Fibroblast of the aortic adventitia (primary cell): ENCODE data around the gene MMRN2. TPM values are rescaled to one million over a fixed set of nuclear protein-coding genes. Genes with fewer than 3 reads are reported as not detected.
A peak's percentile ranks its signal among the peaks of the same experiment; 100 is the strongest.

Experiments used
- DNase-seq: peaks from one replicate; pipeline ENCODE4 v3.0.0-alpha.2; 2010; ENCODE audit warnings: low read depth
- H3K4me3 ChIP-seq: 2 replicates; pipeline ENCODE4 v1.5.1; 2011; ENCODE audit warnings: low read depth, mild to moderate bottlenecking, control low read depth, low read length, moderate library complexity
- CTCF ChIP-seq: IDR thresholded peaks from 2 replicates; pipeline ENCODE4 v1.5.1; 2011; ENCODE audit warnings: mild to moderate bottlenecking, low read length, control low read depth, inconsistent platforms; ENCODE audit not compliant: insufficient read depth
- total RNA-seq: library from RNA; depleted of rRNA; stranded (reverse); fragments of >200 nt; gene quantifications from 2 replicates; pipeline ENCODE4 v1.2.3, GENCODE V29; 2012; ENCODE audit warnings: low replicate concordance

Gene MMRN2
- total RNA-seq, 1 donor: 5.4 TPM

- peak within 1 kb of the TSS; percentile 73 for H3K4me3 ChIP-seq
- TF ChIP-seq CTCF: no peak
Observed at GRCh38 chr10:86968271-86968993, 11.0 kb upstream of the MMRN2 start, which contains the start of gene ADIRF. TSS of gene ADIRF (plus strand) at chr10:86968482. CDS start at chr10:86968545, 63 bp downstream.

GRCh38 chr10:86967481-86967941 is 10.1 kb upstream of the MMRN2 start:
- peak overlapping the region; percentile 73 for H3K4me3 ChIP-seq
- no peak for TF ChIP-seq CTCF
- no peak for DNase-seq

More at GRCh38 chr10:86968271-86968993, 11.0 kb upstream of the MMRN2 start, which contains the start of gene ADIRF:
- no peak for DNase-seq

- TF ChIP-seq CTCF: no peak
- no peak overlapping the region for H3K4me3 ChIP-seq
- DNase-seq: no peak
Observed at GRCh38 chr10:86965986-86966654, 8.7 kb upstream of the MMRN2 start.

GRCh38 chr10:86964847-86965190 is 7.4 kb upstream of the MMRN2 start:
- no peak for TF ChIP-seq CTCF
- no peak for DNase-seq
- no peak overlapping the region for H3K4me3 ChIP-seq

GRCh38 chr10:86964061-86964846 is 6.8 kb upstream of the MMRN2 start:
- no peak overlapping the region for H3K4me3 ChIP-seq
- no peak for DNase-seq

More at GRCh38 chr10:86964061-86964846, 6.8 kb upstream of the MMRN2 start:
- TF ChIP-seq CTCF: no peak
